Activated CD4-positive, alpha-beta T cell treated with anti-CD3 and anti-CD28 coated beads, Interleukin-2, Interleukin-6, amounts not matched to agents 100 ng/mL and 50 ng/mL, durations not matched to agents 16 hours and 8 hours (primary cell): Measurements from ENCODE around the gene PLIN5.

ENCODE experiments used
- DNase-seq: peaks from one replicate; pipeline ENCODE4 v3.0.0-alpha.2; 2020

PLIN5 gene

DNA sequence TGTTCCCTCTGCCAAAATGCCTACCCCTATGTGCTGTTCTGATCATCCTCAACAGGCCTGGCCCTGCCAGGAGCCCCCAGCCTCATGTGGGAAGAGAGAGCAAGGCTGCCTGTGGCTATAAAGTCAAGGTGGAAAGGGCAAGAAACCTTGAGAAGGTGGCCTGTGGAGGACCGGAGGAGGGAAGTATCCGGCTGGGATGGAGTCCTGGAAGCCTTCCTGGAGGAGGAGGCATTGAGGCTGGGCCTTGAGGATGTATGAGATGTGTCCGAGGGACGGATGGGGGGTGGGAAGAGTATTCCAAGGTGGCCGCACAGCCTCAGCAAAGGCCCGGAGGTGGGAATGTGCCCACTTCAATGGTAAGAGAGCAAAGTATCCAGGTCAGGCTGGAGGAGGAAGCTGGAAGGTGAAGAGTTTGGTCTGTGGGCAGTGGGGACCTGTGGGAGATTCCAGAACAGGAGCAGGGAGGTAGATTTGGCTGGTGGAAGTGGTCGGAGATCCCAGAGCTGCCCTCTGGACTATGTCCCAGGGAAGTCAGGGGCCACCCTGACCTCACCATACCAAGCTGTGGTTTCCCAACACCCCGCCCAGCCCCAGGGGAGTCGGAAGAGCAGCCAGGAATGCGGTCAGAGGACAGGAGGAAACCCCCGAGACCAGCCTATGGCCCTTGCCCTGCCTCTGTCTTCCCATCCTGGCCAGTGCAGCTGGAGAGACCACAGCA lies 13.7 kb downstream of the PLIN5 start:
- DNase-seq: no peak

DNA sequence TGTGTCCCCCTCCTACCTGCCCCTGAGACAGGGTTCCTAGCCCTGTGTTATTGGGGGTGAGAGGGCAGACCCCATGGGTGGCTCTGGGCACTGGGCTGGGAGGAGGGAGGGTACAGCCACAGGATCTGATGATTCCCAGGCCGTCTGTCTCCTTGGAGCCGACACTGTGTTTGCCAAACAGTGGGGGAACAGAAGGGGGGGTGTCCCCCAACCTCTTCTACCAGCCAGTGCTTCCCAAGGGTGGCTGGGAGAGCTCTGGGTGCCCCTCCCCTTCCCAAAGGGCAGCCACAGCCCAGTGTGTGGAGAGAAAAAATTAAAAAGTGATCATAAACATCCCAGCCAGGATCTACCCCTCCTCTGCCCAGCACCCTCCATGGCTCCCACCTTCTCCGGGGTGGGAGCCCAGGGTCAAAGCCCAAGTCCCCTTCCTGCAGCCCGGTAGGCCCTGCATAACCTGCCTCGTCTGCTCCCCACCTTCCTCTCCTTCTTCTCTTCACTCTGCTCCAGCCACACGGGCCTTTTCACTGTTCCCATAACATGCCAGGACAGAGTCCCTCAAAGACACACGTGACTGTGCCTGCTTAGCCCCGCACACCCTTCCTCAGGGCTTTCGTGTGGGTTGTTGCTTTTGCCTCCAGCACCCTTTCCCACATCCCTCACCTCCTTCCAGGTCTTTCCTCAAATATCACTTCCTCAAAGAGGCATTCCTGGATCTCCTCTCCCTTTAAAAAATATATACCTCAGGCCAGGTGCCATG lies 15.3 kb downstream of the PLIN5 start:
- no peak for DNase-seq

- no peak for DNase-seq
These were observed 15.9 kb downstream of the PLIN5 start for GRCh38 chr19:4519172-4519496.

GRCh38 chr19:4518345-4519171 lies 16.5 kb downstream of the PLIN5 start, which contains the start of gene PLIN4:
PLIN4 (minus strand) TSS chr19:4518486; CDS start chr19:4518272, 214 bp downstream.
- DNase-seq: no peak

- DNase-seq: no peak
These were observed 17.5 kb downstream of the PLIN5 start for GRCh38 chr19:4517451-4518057.

GRCh38 chr19:4516939-4517300 lies 18.1 kb downstream of the PLIN5 start:
- no peak for DNase-seq

GRCh38 chr19:4516199-4516938 lies 18.7 kb downstream of the PLIN5 start:
- DNase-seq: no peak

DNA sequence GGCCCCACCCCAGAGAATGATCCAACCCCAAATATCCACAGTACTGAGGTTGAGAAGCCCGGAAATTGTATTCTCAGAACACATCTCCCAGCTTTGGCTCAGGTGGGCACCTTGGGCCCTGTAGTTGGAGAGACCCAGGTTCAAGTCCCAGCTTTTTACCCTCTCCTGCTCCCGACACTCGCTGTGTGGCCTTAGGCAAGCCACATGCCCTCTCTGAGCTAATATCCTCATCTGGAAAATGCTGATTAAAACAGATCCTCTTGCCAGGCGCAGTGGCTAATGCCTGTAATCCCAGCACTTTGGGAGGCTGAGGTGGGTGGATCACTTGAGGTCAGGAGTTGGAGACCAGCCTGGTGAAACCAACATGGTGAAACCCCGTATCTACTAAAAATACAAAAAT lies 19.3 kb downstream of the PLIN5 start:
- DNase-seq: no peak

- DNase-seq: no peak
These were observed 21.8 kb downstream of the PLIN5 start for GRCh38 chr19:4513248-4513647.

DNA sequence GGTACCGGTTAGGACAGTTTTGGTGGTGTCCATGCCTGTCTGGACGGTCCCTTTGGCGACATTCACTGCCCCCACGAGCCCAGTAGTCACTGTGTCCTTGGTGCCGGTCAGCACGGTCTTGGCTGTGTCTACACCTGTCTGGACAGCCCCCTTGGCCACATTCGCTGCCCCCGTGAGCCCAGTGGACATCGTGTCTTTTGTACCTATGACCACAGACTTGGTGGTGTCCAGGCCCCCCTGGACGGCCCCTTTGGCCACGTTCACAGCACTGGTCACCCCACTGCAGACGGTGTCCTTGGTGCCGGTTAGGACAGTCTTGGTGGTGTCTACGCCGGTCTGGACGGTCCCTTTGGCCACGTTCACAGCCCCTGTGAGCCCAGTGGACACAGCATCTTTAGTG lies 23.0 kb downstream of the PLIN5 start:
- DNase-seq: no peak

- no peak for DNase-seq
These were observed 23.5 kb downstream of the PLIN5 start for GRCh38 chr19:4511300-4512054.

DNA sequence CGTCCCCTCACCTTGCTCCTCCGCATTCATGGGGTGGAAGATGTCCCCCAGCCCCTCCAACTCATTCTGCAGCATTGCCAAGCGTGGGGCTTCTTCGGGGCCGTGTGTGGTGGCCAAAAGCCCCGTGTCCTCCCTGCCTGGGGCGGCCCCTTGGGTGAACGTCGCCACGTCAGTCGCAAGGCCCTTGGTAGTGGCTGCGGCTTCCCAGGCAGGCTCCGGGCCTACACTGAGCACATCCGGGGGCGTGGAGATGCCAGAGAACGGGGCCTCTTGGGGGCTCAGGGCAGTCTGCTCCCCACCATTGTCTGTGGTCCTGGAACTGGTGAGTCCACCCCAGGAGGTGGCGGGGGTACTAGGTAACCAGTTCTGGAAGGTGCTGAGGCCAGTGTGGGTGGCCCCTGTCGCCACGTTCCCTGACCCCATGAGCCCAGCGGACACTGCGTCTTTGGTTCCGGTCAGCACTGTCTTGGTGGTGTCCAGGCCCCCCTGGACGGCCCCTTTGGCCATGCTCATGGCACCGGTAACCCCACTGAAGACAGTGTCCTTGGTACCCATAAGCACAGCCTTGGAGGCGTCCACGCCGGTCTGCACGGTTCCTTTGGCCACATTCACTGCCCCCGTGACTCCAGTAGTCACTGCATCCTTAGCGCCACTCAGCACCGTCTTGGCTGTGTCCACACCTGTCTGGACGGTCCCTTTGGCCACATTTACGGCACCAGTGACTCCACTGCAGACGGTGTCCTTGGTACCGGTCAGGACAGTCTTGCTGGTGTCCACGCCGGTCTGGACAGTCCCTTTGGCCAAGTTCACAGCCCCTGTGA lies 24.4 kb downstream of the PLIN5 start:
- no peak for DNase-seq

GRCh38 chr19:4508698-4509097 lies 26.3 kb downstream of the PLIN5 start:
- no peak for DNase-seq

GRCh38 chr19:4507804-4508203 lies 27.2 kb downstream of the PLIN5 start:
- no peak for DNase-seq

DNA sequence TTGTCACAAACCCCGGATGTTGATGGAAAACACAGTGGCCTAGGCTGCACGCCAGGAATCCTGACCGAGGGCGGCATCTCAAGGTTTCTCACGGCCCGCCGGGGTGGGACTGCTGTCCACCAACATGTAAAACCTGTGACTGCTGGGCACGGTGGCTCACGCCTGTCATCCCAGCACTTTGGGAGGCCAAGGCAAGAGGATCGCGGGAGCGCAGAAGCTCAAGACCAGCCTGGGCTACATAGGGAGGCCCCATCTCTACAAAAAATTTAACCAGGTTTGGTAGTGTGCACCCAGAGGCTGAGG lies 27.9 kb downstream of the PLIN5 start:
- DNase-seq: no peak

- peak; percentile 28 for DNase-seq
These were observed 28.4 kb downstream of the PLIN5 start for GRCh38 chr19:4506449-4507149.

- no peak for DNase-seq
These were observed 29.2 kb downstream of the PLIN5 start for GRCh38 chr19:4505570-4506448.

- no peak for DNase-seq
These were observed 30.0 kb downstream of the PLIN5 start for GRCh38 chr19:4504891-4505569.

- no peak for DNase-seq
These were observed 30.7 kb downstream of the PLIN5 start for GRCh38 chr19:4504297-4504701.
